HG03025 (cell line): ENCODE measurements around the gene NTRK3.

Experiments
- ATAC-seq: cut with Tn5 transposase; IDR thresholded peaks from one replicate; pipeline ENCODE4 v1.9.1; 2021; ENCODE audit warnings: mild to moderate bottlenecking, moderate library complexity; ENCODE audit not compliant: unreplicated experiment, low FRiP score

The NTRK3 gene

DNA sequence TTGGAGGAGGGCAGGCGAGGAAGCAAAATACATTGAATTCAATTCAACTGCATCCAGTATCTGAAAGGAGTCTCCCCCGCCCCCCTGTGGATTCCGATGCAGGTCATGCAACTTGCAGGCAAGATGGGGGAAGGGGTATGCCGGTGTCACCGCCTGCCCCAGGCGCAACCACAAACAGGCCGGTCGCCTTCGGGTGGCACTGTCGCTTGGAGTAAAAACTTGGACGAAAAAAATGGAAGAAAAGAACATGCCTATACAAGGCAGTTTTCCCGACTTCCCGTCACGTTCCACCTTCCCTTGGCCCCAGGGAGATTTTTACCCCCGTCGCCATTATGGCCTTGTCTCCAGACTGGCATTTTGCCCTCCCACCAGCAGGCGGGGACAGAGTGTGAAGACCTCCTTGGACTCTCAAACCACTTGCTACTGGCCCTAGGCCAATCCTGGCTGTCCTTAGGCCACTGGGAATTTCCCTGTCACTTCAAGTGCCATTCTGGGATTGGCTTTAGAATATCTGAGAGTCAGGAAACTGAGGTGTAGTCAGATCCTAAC lies 1.6 kb upstream of the NTRK3 start:
- ATAC-seq = no peak

DNA sequence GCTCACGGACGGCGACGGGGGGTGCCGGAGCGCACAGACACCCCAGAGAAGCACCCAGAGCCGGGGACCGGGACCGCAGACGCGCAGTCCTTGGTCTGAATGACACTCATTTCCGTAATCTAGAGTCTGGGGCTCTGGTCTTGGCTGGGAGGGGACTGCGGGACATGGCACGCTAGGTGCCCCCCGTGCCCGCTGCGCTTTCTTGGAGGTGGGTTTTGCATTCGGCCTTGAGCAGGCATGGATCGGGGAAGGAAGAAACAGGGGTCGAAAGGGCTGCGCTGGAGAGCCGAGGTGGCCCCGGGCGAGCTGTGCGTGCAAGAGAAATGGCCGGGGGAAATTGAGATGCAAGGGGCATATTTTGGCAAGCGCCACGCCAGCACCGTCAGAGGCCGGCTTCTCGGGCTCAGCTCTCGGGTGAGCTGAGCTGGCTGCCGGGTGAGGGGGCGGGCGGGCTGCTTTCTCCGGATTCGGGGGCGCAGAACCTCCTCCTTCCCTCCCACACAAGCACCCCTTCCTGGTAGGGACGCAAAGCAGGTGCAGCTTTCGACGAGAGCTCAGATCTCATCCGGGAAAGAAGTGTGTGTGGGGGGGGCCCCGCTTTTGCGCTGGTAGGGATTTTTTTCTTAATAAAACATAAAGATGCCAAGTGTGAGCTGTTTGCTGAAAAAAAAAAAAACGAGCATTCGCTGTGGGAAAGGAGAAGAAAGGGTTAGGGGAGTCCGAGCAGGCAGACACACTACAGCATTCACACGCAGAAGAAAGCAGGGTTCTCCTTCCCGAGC lies 963 bp upstream of the NTRK3 start:
- no peak for ATAC-seq

DNA sequence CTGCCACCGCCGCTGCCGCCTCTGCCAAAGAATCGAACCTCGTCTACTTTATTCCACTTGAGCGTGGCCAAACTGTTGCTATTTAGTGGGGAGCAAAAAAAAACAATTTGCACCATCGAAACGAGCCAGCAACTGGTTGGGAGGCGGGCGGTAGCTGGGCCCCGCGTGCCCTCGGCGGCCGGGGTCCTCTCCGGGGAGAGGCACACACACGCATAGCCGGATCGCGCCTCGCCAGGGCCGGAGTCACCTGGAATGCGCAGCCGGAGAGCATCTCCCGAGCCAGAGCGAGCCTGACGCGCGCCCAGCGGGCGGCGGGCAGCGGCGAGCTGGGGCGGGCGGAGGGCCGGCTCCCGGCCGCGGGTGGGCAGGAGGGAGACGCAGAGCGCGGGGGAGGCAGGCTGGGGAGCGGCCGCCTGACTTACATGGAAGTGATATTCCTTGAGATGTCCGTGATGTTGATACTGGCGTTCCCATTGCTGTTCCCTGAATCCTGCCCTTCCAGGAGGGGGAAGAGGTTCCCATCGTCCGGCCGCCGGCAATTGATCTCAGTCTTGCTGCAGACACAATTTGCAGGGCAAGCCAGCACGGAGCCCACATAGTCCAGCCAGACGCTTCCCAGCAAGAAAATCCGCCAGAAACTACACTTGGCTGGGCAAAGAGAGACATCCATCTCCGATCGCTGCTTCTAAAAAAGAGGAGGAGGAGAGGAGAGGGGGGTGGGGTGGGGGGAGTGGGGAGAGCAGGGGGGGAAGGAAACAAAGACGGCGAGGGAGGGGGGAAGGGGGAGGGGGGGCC lies 858 bp downstream of the NTRK3 start:
- ATAC-seq = no peak

DNA sequence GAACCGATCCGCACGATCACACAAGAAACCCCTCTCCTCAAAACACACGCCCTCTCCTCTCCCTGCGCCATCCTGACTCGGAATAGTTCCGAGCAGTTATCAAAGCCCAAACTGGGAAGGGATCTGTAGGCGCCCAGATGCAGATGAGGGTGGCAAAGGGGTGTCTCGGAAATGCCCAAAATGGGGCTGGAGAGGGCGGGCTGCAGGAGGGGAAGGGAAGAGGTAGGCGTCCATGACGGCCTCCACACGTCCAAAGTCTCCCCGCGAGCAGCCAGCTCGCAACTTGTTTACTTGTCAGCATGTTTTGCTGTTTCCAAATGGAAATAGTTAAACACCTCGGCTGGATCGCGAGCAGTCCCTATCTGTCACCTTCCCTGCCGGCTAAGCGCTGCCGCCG lies 1.5 kb downstream of the NTRK3 start:
- ATAC-seq = no peak

DNA sequence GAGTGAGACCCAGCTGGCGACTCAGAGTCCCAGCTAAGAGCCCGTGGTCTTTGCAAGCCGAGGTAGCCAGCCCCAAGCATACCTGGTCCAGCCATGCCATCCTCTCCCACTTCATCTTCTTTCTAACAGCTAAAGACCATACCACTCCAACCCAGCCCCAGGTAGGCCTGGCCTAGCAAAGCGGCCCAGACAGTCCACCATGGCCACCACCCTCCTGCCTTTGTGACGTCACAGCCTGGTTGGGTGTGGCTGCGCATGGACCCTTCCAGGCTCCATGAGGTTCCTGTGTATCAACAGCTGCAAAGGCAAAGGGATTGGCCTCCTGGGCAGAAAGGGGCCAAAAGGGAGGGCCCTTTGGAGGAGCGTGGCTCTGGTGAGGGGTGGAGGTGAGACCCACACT lies 4.1 kb downstream of the NTRK3 start:
- ATAC-seq = no peak

DNA sequence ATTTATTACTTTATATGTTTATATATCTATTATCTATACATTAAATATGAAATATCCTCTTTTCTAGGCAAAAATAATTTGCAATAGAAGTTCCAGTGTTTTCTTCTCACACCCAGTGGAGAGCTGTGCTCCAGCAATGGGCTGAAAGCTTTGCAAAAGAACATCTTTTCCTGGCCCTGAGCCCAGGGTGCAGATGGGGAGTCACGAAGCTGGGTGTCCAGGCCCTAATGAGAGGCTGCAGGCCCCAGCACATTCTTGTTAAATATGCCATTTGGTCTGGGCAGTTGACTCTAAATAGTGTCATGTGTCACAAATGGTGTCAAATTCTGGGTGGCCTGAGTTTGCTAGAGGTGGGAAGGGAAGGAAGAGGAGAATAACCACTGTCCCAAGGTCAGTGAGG lies 5.7 kb downstream of the NTRK3 start:
- ATAC-seq = no peak

DNA sequence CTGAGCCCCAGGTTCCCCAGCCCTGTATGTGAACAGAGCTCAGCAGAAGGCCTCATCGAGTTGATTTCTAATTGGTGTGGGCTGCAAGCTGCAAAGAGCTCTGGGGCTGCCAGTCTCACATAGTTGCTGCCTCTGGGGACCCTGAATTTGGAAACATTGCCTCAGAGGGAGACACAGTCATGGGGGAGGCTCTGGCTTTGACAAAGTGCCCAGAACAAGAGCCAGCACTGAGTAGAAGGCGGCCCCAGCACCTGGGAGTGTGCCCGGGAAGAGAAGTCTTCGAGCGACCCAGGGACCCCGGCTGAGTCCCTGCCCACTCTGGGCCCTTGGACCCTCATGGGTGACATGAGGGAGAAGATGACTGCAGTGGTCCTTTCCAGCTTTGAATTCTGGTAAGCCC lies 7.3 kb downstream of the NTRK3 start:
- ATAC-seq = no peak

DNA sequence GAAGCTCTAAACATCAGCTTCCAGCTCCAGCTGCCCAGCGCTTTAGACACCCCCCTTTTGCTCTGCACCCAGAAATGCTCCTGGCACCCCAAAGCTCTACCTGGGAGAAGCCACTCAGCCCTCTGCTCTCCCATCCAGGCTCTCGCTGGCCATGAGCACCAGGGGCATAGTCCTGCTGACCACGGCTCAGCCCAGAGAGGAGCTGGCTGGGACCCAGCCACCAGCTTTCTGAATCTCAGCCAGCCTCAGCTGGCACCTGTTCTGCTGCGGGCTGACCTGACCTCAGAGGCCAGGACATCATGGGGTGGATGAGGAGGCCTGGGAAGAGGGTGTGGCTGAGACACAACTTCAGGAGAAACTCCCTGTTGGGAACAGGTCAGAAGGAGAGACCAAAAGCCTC lies 8.6 kb downstream of the NTRK3 start:
- no peak for ATAC-seq

DNA sequence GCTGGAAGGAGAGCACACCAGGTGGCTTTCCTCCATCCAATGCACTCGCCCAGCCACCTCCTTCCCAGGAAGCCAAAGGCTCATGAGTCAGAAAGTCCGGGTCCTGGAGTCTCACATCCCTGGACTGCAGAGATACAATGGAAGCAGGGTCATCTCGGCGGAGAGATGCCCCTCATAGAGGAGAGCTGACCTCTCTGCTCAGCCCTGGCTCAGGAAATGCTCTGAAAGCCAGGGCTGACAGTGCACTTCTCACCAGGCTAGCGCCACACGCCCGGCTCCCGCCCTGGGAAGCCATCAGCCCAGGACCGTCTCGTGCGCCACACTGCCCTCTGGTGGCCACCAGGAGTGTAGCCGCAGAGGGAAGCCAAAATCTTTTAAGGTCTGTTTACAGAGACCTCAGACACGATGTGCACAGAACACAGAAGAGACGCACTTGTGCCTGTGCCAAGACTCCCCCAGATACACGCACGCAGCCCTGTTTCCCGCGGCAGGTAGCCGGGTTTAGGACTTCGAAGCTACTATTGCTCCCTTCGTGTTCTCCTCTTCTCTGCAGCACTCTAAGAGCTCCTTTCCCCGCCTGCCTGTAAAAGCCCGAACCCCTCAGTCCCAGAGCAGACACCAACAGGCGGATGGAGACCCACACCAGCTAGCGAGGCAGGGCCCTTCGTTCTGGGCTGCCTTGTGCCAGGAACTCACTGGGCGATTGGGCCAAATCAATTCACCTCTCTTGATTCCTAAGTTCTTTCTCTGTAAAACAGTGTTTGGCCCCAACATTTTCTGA lies 9.7 kb downstream of the NTRK3 start:
- no peak for ATAC-seq

DNA sequence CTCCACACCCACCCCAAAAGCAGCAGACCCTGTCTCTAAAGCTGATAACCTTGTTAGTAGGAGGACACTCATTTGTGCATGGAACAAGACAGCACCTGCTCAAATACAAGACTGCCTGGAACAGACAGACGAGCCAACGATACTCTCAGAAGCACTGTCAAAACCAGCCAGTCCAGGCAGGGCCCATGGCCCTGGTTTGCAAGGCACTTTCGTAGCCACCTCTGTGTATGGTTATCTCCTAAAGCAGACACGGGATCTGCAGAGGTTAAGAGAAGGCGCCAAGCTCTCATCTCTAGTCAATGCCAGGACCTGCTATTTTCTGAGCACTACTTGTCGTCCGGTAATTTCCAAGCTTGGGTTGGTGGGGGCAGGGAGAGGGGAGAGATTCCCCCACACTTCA lies 10.5 kb downstream of the NTRK3 start:
- ATAC-seq = no peak

DNA sequence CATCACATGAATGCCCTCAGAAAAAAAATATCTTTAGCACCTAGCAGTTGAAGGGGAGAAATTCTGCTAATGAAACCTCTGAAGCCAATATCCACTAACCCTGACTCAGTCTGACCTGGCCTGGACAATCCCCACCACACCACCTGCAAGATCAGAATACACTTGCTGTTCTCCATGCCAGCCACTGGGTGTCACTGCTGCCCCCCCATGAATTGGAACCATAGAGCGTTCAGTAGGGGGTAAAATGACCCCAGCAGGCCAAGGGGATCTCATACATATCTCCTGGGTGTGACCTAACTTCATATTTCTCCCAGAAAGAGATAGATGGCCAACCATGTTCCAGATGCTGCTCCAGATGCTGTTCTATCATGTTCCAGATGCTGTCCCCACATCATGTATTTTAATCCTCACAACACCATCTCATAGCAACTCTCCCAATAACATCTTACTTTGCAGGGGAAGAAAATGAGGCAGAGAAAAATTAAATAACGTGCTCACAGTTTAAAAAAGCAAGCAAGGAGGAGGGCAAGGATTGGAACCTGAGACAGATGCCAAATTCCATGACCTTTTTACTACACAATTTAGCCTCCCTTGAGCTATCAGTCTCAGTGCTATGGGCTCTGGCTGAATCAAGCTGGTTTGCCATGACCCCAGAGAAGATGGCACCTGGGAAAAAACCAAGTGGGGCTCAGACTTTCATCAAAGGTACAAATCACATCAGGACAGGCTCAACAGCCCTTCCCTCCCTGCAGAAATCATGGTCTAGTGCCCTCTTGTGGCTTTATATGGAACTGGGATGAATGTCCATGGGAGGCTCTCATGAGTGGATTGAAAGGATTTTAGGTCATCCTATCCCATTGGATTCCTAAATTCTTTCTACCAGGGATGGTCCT lies 12.4 kb downstream of the NTRK3 start:
- ATAC-seq = no peak

DNA sequence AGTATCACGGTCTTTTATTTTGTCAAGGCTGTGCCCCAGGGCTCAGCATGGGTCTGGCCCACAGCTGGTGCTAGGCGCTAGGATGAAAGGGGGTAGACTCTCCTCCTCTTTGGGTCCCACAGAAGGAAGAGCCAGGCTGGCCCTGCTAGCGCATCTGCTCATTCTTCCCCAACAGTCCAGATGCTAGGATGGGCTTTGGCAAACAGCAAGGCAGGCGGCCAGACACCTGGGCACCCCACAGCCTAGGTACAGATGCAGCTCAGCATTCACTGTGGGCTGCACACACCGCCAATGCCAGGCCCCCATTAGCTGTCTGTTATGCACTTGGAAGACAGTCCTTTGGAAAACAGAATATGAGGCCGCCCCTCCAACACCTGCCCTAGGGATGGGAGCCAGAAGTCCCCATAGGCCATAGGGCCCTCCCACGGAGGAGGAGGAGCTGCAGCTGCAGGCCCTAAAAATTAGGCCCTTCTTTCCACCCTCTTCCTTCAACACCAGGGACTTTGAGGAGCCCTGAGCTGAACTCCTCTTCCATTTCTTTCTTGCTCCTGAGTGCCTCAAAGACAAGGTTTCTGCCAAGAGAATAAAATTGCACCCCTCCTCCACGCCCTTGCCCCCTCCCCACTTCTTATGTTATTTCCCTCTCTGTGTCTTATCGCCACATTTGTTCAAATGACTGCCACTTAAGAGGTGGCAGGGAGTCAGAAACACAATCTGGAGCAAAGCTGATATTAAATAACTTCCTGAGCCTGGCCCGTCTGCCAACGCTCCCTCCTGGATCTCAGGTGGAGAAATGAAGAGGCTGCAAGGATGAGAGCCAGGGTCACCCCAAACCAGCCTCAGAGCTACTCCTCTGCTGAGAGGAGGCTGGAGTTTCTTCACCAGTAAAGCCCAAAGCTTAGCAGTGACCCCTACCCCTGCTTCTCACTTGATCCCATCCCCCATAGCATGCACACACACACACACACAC lies 13.7 kb downstream of the NTRK3 start:
- no peak for ATAC-seq

DNA sequence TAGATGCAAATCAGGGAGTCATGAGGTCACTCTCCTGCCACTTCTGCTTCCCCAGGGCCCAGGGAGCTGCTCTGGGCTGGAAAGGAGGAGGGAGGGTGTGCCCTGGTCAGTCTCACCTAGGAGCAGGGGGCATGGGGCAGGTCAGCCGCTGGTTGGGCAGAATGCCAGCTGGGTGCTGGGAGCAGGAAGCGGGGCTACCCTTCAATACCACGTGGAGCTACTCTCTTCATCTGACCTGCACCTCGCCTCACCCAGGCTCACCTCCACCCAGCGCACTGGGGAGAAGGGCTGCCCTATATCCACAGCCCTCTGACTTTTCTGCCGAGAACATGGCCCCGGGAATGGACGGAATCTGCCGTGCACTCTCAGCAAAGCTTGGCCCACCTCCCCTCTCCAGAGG lies 15.1 kb downstream of the NTRK3 start:
- no peak for ATAC-seq

DNA sequence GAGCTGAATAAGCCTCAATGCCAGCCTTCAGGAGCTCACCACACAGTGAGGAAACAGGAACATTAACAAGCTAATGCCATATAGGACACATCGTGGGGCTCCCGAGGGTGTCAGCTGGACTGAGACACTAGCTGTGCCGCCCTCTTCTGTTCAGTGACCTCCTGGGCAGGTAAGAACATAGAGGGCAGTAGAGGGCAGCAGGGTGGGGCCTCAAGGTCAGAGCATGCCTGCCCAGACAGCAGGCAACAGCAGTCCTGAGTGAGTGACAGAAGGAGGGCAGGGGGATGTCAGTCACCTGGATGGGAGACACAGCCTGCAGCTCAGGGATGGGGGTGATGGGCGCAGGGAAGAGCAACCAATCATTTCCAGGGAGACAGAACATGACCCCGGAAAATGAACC lies 15.5 kb downstream of the NTRK3 start:
- no peak for ATAC-seq

DNA sequence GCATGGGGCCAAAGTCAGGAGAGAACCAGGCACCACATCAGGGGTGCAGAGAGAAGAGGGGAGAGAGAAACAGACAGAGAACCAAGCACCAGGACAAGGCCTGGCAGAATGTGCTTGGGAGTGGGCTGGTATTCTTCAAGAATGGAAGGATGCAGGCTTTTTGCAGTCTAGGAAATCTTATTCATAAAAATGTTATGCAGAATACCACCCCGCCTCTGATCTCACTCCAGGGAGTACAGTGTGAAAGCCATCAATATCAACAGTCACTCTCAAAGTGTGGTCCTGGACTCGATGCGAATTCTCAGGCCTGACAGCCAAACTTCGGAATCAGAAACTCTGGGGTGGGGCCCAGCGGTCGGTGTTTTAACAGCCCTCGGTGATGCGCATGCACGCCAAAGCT lies 16.9 kb downstream of the NTRK3 start:
- no peak for ATAC-seq

DNA sequence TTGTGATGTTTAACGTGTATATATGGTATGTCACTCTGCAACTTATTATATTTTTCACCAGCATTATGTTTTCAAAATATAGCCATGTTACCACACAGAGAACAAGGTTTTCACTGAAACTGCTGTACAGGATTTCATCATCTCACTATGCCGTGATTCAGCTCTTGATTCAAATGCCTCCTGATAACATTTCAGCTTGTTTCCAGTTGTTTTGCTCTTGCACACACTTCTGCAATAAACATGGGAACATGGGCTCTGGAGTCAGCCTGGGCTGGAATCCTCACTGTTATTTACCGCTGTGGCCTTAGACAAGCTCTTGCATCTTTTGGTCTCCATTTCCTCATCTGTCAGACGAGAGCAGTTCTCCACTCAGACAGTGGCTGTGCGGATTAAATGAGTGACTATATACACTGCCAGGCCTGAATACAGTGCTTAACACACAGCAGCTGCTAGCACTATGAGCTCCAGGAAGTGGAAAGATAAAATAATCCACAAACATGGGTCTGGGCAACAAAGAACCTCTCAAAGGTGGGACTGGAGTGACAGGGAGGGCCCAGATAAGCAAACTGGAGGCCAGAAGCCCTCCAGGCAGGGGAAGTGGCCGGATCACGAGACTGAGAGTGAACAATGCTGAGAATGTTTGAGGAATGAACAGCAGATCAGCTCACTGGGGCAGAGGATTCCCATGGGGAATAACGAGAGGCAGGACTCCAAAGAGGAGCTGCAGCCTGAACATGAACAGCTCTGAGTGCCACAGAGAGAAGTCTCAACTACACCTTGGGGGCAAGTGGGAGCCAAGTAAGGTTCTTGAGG lies 17.7 kb downstream of the NTRK3 start:
- no peak for ATAC-seq

DNA sequence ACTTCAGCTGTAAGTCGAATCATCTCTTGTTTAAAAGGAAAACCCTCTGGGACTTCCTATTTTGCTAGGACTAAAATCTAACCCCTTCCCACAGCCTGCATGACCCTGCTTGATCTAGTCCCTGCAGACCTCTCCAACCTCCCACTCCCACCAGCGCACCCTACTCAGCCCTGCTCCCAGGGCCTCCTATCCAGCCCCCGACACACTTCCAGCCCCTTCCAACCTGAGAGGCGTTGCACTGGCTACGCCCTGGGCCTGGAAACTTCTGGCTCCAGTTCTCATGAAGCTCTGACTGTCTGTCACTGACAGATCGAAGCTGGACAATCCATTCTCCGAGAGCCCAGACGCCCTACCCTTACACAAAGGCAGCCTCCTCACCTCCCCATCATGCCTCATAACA lies 21.8 kb downstream of the NTRK3 start:
- no peak for ATAC-seq

DNA sequence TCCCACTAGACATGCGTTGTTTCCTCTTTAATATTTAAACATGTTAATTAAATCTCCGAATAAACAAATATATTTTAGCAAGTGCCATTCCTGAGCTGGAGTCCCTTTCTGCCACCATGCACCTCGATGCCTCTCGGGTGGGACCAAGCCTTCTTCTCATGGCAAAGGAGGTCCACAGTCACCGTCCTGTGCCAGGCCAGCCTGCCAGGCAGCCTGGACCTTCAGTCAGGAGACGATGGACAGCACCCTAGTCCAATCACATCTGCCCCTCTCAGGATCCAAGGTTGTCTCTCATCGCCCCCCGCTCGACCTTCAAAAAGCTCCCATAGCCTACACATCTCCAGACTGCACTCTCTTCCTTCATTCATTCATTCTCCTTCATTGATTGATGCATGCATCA lies 22.6 kb downstream of the NTRK3 start:
- no peak for ATAC-seq
